Mesothelial cell of epicardium (in vitro differentiated cells): ENCODE measurements around the gene RPL15. TPM values are rescaled to one million over a fixed set of nuclear protein-coding genes. Genes with fewer than 3 reads are reported as not detected.
"Not testable (repeated sequence)": the region's sequence is repeated elsewhere in the genome, so short reads cannot be mapped to it uniquely, and the experiment has no call there.

Source experiments
- DNase-seq, 2 experiments: peaks; one replicate each; pipeline ENCODE4 v3.0.0; 2021; ENCODE audit warnings: low spot score in 2 of 2; ENCODE audit not compliant: unreplicated experiment in 2 of 2
- H3K27ac Mint-ChIP-seq: 2 replicates; pipeline ENCODE4 v1.8.0; 2021; ENCODE audit warnings: mixed read lengths
- H3K27me3 Mint-ChIP-seq: 2 replicates; pipeline ENCODE4 v1.8.0; 2021; ENCODE audit warnings: low read depth, mixed read lengths
- H3K36me3 Mint-ChIP-seq: 2 replicates; pipeline ENCODE4 v1.8.0; 2021; ENCODE audit warnings: mixed read lengths
- H3K4me1 Mint-ChIP-seq: 2 replicates; pipeline ENCODE4 v1.8.0; 2021; ENCODE audit warnings: mixed read lengths
- H3K4me3 Mint-ChIP-seq: 2 replicates; pipeline ENCODE4 v1.8.0; 2021; ENCODE audit warnings: mild to moderate bottlenecking, moderate library complexity, mixed read lengths
- H3K9me3 Mint-ChIP-seq: 2 replicates; pipeline ENCODE4 v1.8.0; 2021; ENCODE audit warnings: mixed read lengths
- CTCF ChIP-seq: fragments of 200-600 bp; sonication (generic); IDR thresholded peaks from one replicate; pipeline ENCODE4 v1.5.0; 2021; ENCODE audit warnings: antibody characterized with exemption; ENCODE audit not compliant: unreplicated experiment
- total RNA-seq: library from RNA; stranded (reverse); gene quantifications from 3 replicates; pipeline ENCODE4 v1.2.1, GENCODE V29; 2021

The RPL15 gene
- total RNA-seq, 1 donor from 2014 or later, result 1,989 TPM

- no peaks in the 10 kb centered on the region for H3K27me3 Mint-ChIP-seq
- H3K4me3 Mint-ChIP-seq, result no peak overlapping the region
- TF ChIP-seq CTCF, result no peak
- H3K36me3 Mint-ChIP-seq, result peaks cover 10% of the 10 kb centered on the region
- no peak for DNase-seq
- H3K27ac Mint-ChIP-seq, result no peak overlapping the region
- H3K4me1 Mint-ChIP-seq, result peaks cover 28% of the 10 kb centered on the region
- no peaks in the 10 kb centered on the region for H3K9me3 Mint-ChIP-seq
These were observed 5.5 kb upstream of the RPL15 start for GRCh38 chr3:23911397-23911796.

DNA sequence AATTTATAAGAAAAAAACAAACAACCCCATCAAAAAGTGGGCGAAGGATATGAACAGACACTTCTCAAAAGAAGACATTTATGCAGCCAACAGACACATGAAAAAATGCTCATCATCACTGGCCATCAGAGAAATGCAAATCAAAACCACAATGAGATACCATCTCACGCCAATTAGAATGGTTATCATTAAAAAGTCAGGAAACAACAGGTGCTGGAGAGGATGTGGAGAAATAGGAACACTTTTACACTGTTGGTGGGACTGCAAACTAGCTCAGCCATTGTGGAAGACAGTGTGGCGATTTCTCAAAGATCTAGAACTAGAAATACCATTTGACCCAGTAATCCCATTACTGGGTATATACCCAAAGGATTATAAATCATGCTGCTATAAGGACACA is 4.6 kb upstream of the RPL15 start:
- H3K36me3 Mint-ChIP-seq, H3K27ac Mint-ChIP-seq, H3K27me3 Mint-ChIP-seq, H3K4me3 Mint-ChIP-seq, H3K9me3 Mint-ChIP-seq, DNase-seq: not testable (repeated sequence)
- H3K4me1 Mint-ChIP-seq, result peaks cover 28% of the 10 kb centered on the region

DNA sequence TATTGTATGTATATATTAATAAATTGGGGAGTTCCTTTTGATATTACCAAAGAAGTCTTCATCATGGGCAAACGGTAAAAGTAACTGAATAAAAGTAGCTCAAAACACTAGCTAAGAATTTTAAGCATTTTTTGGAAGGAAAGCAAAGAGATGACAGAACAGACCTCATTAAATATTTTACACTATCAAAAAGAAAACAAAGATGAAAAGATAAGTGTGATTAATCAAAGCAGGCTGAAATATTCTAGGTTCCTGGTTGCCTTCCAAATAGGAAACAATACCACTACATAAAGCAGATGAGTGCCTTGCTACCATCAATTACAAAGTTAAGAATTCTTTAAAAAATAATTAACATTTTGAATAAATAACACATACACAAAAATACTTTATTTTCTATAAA is 3.8 kb upstream of the RPL15 start:
- Mint-ChIP-seq H3K27me3 (no peaks in the 10 kb centered on the region), H3K4me3 (no peak overlapping the region), H3K36me3 (peaks cover 15% of the 10 kb centered on the region), H3K4me1 (peaks cover 34% of the 10 kb centered on the region), H3K27ac (no peak overlapping the region), H3K9me3 (no peaks in the 10 kb centered on the region)
- no peak for TF ChIP-seq CTCF
- DNase-seq, result no peak

DNA sequence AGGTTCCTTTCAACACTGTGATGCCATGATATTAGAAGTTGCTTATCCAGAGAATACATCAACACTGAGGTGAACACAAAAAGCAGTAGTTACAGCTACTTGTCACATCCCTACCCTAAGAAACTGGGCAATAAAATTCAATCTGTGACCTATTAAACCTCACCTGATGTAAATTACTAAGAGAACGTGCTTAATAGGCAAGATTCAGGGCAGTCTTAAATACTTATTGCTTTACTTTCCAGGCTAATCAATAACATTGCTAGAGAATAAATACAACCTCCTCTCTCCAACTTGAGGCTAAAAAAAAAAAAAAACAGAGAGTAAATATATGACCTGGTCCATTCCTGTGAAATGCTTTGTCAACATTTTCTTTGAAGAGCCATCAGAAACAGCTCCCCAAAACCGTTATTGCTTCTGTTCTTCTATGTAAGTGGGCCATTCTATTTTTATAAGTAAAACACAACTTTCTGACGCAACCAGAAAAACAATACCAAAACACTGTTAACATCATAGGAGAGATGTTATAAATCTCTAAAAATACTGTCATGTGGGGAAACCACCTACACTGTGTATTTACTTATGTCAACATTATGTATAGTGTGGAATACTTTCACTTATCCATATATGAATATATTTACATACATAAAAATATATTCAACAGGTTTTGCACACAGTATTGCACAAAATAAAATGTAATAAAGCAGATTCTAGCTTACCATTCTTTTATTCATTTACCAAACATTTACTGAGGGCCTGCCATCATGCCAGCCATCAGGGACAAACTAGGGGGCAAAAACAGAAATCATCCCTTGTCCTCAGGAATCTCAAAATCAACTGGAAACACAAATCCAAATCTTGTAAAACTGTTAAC is 2.8 kb upstream of the RPL15 start:
- no peak for DNase-seq
- TF ChIP-seq CTCF, result no peak
- Mint-ChIP-seq H3K27me3 (no peaks in the 10 kb centered on the region), H3K4me3 (no peak overlapping the region), H3K27ac (no peak overlapping the region), H3K36me3 (peaks cover 18% of the 10 kb centered on the region), H3K4me1 (peaks cover 43% of the 10 kb centered on the region), H3K9me3 (no peaks in the 10 kb centered on the region)

GRCh38 chr3:23915537-23916108 is 1.3 kb upstream of the RPL15 start:
- peaks cover 57% of the 10 kb centered on the region for H3K4me1 Mint-ChIP-seq
- H3K4me3 Mint-ChIP-seq, result peak overlapping the region; percentile 100
- no peak for TF ChIP-seq CTCF
- peaks cover 25% of the 10 kb centered on the region for H3K36me3 Mint-ChIP-seq
- no peaks in the 10 kb centered on the region for H3K9me3 Mint-ChIP-seq
- peak overlapping the region; percentile 97 for H3K27ac Mint-ChIP-seq
- no peak for DNase-seq
- H3K27me3 Mint-ChIP-seq, result no peaks in the 10 kb centered on the region

DNA sequence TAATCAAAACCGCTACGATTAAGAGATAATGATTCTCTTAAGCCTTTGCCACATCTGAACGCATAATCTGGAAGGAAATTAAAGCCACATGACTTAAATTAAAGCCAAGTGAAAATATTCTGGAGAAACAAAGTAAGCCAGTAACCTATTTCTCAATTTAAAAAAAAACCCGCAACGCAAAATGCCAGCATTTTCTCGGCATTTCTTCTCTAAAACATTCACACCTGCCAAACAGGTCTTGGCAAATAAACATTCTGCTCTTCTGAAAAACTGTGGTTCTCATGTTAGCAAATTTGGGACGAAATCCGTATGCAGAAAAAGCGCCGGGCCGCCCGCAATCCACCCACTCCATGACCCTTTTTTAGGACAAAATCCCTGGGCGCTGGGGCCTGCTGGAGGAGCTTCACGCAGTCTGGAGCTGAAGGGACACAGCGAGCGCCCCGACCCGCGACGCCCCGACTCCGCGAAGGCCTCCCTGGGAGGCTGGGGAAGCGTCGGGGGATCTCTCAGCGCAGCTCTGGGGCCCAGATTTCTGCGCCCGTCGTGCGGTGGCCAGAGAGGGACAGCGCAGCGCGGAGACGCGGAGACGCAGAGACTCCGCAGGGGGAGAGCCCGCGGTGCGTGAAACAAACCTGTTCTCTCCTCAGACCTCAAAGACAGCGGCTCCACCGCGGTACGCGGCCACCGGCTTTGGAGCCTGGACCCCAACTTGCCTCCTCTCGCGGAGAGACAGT is 613 bp upstream of the RPL15 start:
- peak in 1 of 2 experiments; percentile 35 for DNase-seq
- no peaks in the 10 kb centered on the region for H3K27me3 Mint-ChIP-seq
- peak overlapping the region; percentile 100 for H3K4me3 Mint-ChIP-seq
- no peak for TF ChIP-seq CTCF
- H3K36me3 Mint-ChIP-seq, result peaks cover 23% of the 10 kb centered on the region
- H3K27ac Mint-ChIP-seq, result peak overlapping the region; percentile 97
- H3K4me1 Mint-ChIP-seq, result peaks cover 57% of the 10 kb centered on the region
- no peaks in the 10 kb centered on the region for H3K9me3 Mint-ChIP-seq

DNA sequence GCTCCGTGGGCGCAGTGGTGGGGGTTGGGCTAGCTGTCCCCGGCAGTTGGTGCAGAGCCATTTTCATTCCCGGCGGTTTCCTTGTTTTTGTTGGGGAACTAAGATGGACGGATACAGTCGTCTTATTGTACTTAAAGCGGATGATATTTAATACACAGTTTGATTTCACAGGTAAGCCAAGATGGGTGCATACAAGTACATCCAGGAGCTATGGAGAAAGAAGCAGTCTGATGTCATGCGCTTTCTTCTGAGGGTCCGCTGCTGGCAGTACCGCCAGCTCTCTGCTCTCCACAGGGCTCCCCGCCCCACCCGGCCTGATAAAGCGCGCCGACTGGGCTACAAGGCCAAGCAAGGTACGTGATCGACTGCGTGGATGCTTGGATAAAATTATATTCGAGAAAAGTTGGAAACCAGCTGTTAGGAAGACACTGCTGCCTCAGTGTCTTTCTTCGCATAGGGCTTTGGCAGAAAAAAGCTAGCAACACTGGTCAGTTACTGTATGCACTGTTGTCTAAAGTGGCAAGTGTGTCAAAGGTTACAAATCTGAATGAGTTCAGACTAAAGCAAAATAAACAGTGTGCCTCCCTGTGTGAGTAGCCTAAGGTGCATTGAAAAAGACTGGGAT is 859 bp downstream of the RPL15 start:
- Mint-ChIP-seq H3K4me1 (peaks cover 55% of the 10 kb centered on the region), H3K27ac (peak overlapping the region; percentile 97), H3K4me3 (peak overlapping the region; percentile 100), H3K36me3 (peaks cover 23% of the 10 kb centered on the region)
- H3K9me3 Mint-ChIP-seq, H3K27me3 Mint-ChIP-seq, DNase-seq: not testable (repeated sequence)

DNA sequence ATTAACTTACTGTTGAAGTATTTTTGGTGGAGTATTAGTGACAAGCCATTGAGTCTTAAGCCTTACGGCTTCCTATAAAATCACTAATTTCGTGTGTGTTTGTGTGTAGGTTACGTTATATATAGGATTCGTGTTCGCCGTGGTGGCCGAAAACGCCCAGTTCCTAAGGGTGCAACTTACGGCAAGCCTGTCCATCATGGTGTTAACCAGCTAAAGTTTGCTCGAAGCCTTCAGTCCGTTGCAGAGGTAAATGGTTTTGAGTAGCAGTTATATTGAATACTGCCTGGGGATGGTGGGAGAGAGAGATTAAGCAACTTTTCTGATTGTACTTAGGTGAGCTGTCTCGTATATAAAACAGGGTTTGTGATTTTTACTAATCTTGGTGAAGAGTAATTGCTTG is 1.4 kb downstream of the RPL15 start:
- H3K4me1 Mint-ChIP-seq, result peaks cover 53% of the 10 kb centered on the region
- H3K27me3 Mint-ChIP-seq, H3K9me3 Mint-ChIP-seq, DNase-seq: not testable (repeated sequence)
- peaks cover 25% of the 10 kb centered on the region for H3K36me3 Mint-ChIP-seq
- peak overlapping the region; percentile 97 for H3K27ac Mint-ChIP-seq
- peak overlapping the region; percentile 100 for H3K4me3 Mint-ChIP-seq
